ENCODE results near the gene SLC6A3.

The SLC6A3 gene

GRCh38 chr5:1436681-1437080, 8.6 kb downstream of the SLC6A3 start:
- Histone ChIP-seq H3K27ac (ENCODE audit: low read depth, low read length) (no peak overlapping the region), H3K4me3 (ENCODE audit: low read depth in 1 of 2, low read length in 2 of 2) (no peak overlapping the region), H3K27me3 (ENCODE audit: control insufficient read depth in 1 of 2, insufficient read depth in 2 of 2, low read length in 2 of 2) (peaks cover 0 to 8% of the 10 kb centered on the region in 2 donors), H3K9me3 (ENCODE audit: low read length) (no peaks in the 10 kb centered on the region), H3K9ac (ENCODE audit: low read length) (no peak overlapping the region), H3K4me1 (ENCODE audit: insufficient read depth, low read length) (no peaks in the 10 kb centered on the region), H3K36me3 (ENCODE audit: insufficient read depth, low read length) (no peaks in the 10 kb centered on the region)

- Histone ChIP-seq H3K27ac (ENCODE audit: low read depth, low read length) (no peak overlapping the region), H3K9me3 (ENCODE audit: low read length) (no peaks in the 10 kb centered on the region), H3K4me3 (ENCODE audit: low read depth in 1 of 2, low read length in 2 of 2) (no peak overlapping the region), H3K27me3 (ENCODE audit: control insufficient read depth in 1 of 2, insufficient read depth in 2 of 2, low read length in 2 of 2) (peaks cover 0 to 2% of the 10 kb centered on the region in 2 donors), H3K4me1 (ENCODE audit: insufficient read depth, low read length) (no peaks in the 10 kb centered on the region), H3K9ac (ENCODE audit: low read length) (no peak overlapping the region), H3K36me3 (ENCODE audit: insufficient read depth, low read length) (no peaks in the 10 kb centered on the region)
Measured at GRCh38 chr5:1436036-1436435, 9.2 kb downstream of the SLC6A3 start.

GRCh38 chr5:1435369-1435768, 9.9 kb downstream of the SLC6A3 start:
- no peak overlapping the region for H3K27ac ChIP-seq (ENCODE audit: low read depth, low read length)
- H3K4me3 ChIP-seq (ENCODE audit: low read depth in 1 of 2, low read length in 2 of 2) = no peak overlapping the region

DNA sequence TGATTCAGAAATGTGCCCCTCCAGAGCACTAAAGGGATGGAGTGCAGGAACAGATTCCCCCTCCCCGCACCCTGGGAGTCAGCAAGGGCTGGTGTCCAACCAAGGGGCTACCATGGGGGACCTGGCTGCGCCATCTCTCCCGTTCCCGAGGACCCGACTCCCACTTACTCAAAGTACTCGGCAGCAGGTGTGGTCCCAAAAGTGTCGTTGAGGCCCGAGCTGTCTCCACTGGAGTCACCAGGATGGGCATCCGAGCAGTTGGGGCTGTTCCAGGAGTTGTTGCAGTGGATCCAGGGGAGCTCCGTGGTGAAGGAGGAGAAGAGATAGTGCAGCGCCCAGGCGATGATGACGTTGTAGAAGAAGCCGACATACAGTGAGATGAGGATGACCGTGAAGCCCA, 12.9 kb downstream of the SLC6A3 start:
- peaks cover 12% of the 10 kb centered on the region for H3K9me3 ChIP-seq (ENCODE audit: low read length)
- H3K9ac ChIP-seq (ENCODE audit: low read length) = no peak overlapping the region
- H3K4me3 ChIP-seq (ENCODE audit: low read depth in 1 of 2, low read length in 2 of 2) = no peak overlapping the region

More at GRCh38 chr5:1435369-1435768, 9.9 kb downstream of the SLC6A3 start:
- no peaks in the 10 kb centered on the region for H3K4me1 ChIP-seq (ENCODE audit: insufficient read depth, low read length)
- H3K27me3 ChIP-seq (ENCODE audit: control insufficient read depth in 1 of 2, insufficient read depth in 2 of 2, low read length in 2 of 2) = no peaks in the 10 kb centered on the region
- no peaks in the 10 kb centered on the region for H3K9me3 ChIP-seq (ENCODE audit: low read length)
- no peaks in the 10 kb centered on the region for H3K36me3 ChIP-seq (ENCODE audit: insufficient read depth, low read length)
- no peak overlapping the region for H3K9ac ChIP-seq (ENCODE audit: low read length)

DNA sequence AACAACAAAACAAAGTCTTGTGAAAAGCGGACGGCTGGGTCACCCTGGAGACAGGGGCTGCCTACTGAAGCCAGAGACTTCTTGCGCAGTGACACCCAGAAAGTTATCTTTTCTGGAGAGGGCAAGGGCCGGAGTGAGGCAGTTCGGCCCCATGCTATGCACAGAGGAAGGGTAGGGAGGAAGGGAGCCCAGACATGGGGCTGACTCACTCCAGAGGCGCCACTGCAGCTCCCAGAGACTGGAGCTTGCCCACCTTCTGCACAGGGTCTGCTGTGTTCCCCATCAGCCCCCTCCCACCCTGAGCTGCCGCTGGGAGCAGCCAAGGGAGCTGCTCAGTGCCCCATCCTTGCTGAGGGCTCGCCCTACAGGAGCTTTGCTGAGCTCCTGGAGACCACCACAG, 13.3 kb downstream of the SLC6A3 start:
- Histone ChIP-seq H3K9ac (ENCODE audit: low read length) (no peak overlapping the region), H3K9me3 (ENCODE audit: low read length) (peaks cover 12% of the 10 kb centered on the region), H3K4me3 (ENCODE audit: low read depth in 1 of 2, low read length in 2 of 2) (no peak overlapping the region), H3K4me1 (ENCODE audit: insufficient read depth, low read length) (no peaks in the 10 kb centered on the region), H3K27me3 (ENCODE audit: control insufficient read depth in 1 of 2, insufficient read depth in 2 of 2, low read length in 2 of 2) (no peaks in the 10 kb centered on the region), H3K27ac (ENCODE audit: low read depth, low read length) (no peak overlapping the region), H3K36me3 (ENCODE audit: insufficient read depth, low read length) (no peaks in the 10 kb centered on the region)

More for the DNA sequence above, 12.9 kb downstream of the SLC6A3 start:
- Histone ChIP-seq H3K4me1 (ENCODE audit: insufficient read depth, low read length) (no peaks in the 10 kb centered on the region), H3K27ac (ENCODE audit: low read depth, low read length) (no peak overlapping the region), H3K36me3 (ENCODE audit: insufficient read depth, low read length) (no peaks in the 10 kb centered on the region), H3K27me3 (ENCODE audit: control insufficient read depth in 1 of 2, insufficient read depth in 2 of 2, low read length in 2 of 2) (no peaks in the 10 kb centered on the region)

DNA sequence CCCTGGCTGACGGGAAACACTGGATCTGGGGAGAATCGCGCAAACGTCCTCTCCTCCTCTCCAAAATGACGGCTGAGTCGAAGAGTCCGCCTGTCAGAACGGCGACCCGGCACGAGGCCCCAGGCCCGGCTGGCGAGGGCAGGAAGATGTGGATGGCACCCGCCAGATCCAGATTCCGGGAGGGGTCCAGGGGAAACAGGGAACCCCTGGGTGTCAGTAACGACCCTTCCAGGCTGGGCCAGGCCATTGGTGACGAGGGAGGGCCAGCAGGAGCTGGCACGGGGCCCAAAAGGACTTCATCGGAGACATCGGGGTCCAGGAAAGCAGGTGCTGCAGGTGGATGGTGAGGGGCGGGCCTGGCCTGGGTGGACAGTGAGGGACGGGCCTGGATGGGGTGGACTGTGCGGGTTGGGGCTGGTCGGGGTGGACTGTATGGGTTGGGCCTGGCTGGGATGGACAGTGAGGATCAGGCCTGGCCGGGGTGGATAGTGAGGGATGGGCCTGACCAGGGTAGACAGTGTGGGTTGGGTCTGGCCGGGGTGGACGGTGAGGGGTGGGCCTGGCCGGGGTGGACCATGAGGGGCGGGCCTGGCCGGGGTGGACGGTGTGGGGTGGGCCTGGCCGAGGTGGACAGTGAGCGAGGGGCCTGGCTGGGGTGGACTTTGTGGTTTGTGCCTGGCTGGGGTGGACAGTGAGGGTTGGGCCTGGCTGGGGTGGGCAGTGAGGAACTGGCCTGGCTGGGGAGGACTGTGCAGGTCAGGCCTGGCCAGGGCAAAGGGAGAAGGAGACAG, 14.0 kb downstream of the SLC6A3 start:
- H3K9ac ChIP-seq (ENCODE audit: low read length) = no peak overlapping the region
- no peaks in the 10 kb centered on the region for H3K4me1 ChIP-seq (ENCODE audit: insufficient read depth, low read length)
- no peak overlapping the region for H3K27ac ChIP-seq (ENCODE audit: low read depth, low read length)
- no peaks in the 10 kb centered on the region for H3K27me3 ChIP-seq (ENCODE audit: control insufficient read depth in 1 of 2, insufficient read depth in 2 of 2, low read length in 2 of 2)
- no peaks in the 10 kb centered on the region for H3K36me3 ChIP-seq (ENCODE audit: insufficient read depth, low read length)
- H3K4me3 ChIP-seq (ENCODE audit: low read depth in 1 of 2, low read length in 2 of 2) = no peak overlapping the region
- peaks cover 17% of the 10 kb centered on the region for H3K9me3 ChIP-seq (ENCODE audit: low read length)

DNA sequence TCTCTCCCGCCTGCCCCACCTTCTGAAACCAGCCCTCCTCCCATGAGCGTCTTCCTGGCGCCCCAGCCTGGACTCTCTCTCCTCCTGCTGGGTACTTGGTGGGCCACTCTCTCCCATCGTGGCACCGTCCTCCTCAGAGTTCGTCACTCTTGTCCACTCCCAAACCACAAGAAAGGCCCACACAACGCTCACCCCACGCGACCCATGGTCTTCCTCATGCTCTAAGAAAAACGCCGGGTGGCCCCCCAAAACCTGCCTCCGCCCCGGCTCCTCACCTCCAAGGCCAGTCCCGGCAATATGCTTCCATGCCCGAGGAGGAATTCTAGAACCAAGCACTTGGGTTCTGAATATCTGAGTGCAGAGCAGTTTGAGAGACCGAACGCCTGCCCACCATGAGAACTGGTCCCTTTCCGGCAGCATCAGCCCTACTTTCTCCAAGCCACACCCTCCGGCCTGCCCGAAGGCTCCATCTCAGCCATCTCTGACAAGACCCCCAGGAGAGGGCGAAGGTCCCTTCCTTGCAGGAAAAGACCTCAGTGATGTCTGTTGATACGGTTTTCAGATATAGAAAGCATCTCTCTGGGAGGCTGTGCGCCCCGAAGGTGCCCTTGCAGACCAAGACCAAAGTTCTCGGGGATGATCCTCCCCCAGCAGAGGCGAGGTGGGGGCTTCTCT, 15.0 kb downstream of the SLC6A3 start:
- no peaks in the 10 kb centered on the region for H3K4me1 ChIP-seq (ENCODE audit: insufficient read depth, low read length)
- peaks cover 17% of the 10 kb centered on the region for H3K9me3 ChIP-seq (ENCODE audit: low read length)
- H3K4me3 ChIP-seq (ENCODE audit: low read depth in 1 of 2, low read length in 2 of 2) = no peak overlapping the region
- no peak overlapping the region for H3K9ac ChIP-seq (ENCODE audit: low read length)
- no peaks in the 10 kb centered on the region for H3K36me3 ChIP-seq (ENCODE audit: insufficient read depth, low read length)
- H3K27me3 ChIP-seq (ENCODE audit: control insufficient read depth in 1 of 2, insufficient read depth in 2 of 2, low read length in 2 of 2) = no peaks in the 10 kb centered on the region
- no peak overlapping the region for H3K27ac ChIP-seq (ENCODE audit: low read depth, low read length)

DNA sequence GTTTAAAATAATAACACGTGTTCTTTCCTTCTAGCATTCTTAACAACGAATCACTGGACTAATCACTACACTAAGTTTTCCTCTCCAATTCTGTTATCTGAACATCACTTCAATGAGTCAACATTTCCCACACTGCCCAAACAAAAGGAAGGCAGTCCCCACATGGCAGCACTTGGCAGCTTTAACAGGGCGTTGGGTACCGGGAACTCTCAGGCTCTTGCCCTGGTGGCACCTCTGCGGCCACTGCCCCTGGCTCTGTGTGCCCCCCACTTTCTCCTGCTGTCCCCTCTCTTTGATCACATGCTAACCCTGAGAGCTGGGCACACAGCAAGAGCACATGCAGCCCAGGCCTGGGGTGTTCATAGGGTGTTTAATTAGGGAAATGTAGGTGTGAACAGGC, 15.7 kb downstream of the SLC6A3 start:
- Histone ChIP-seq H3K4me1 (ENCODE audit: insufficient read depth, low read length) (no peaks in the 10 kb centered on the region), H3K36me3 (ENCODE audit: insufficient read depth, low read length) (no peaks in the 10 kb centered on the region), H3K27me3 (ENCODE audit: control insufficient read depth in 1 of 2, insufficient read depth in 2 of 2, low read length in 2 of 2) (no peaks in the 10 kb centered on the region), H3K4me3 (ENCODE audit: low read depth in 1 of 2, low read length in 2 of 2) (no peak overlapping the region), H3K9me3 (ENCODE audit: low read length) (peaks cover 17% of the 10 kb centered on the region), H3K27ac (ENCODE audit: low read depth, low read length) (no peak overlapping the region), H3K9ac (ENCODE audit: low read length) (no peak overlapping the region)

GRCh38 chr5:1429066-1429465, 16.2 kb downstream of the SLC6A3 start:
- H3K27ac ChIP-seq (ENCODE audit: low read depth, low read length) = no peak overlapping the region
- H3K9me3 ChIP-seq (ENCODE audit: low read length) = peaks cover 17% of the 10 kb centered on the region
- H3K9ac ChIP-seq (ENCODE audit: low read length) = no peak overlapping the region
- H3K27me3 ChIP-seq (ENCODE audit: control insufficient read depth in 1 of 2, insufficient read depth in 2 of 2, low read length in 2 of 2) = no peaks in the 10 kb centered on the region
- no peak overlapping the region for H3K4me3 ChIP-seq (ENCODE audit: low read depth in 1 of 2, low read length in 2 of 2)
- H3K4me1 ChIP-seq (ENCODE audit: insufficient read depth, low read length) = no peaks in the 10 kb centered on the region
- H3K36me3 ChIP-seq (ENCODE audit: insufficient read depth, low read length) = no peaks in the 10 kb centered on the region

DNA sequence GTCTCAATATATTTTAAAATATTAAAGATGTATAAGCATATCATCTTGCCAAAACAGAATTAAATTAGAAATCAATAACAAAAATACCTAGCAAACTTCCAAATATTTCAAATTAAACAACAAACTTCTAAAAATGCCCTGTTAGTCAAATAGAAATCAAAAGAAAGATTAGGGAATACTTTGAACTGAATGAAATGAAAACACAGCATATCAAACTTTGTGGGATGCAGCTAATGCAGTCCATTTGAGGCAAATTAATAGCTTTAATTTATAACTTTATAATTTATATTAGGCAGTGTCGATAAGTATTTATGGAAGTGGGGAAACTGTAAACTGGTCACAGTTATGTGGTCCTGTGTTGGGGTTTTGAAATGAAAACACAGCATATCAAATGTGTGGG, 17.1 kb downstream of the SLC6A3 start:
- peaks cover 17% of the 10 kb centered on the region for H3K9me3 ChIP-seq (ENCODE audit: low read length)
- no peak overlapping the region for H3K27ac ChIP-seq (ENCODE audit: low read depth, low read length)
- H3K4me1 ChIP-seq (ENCODE audit: insufficient read depth, low read length) = no peaks in the 10 kb centered on the region
- H3K27me3 ChIP-seq (ENCODE audit: control insufficient read depth in 1 of 2, insufficient read depth in 2 of 2, low read length in 2 of 2) = no peaks in the 10 kb centered on the region
- no peaks in the 10 kb centered on the region for H3K36me3 ChIP-seq (ENCODE audit: insufficient read depth, low read length)
- H3K9ac ChIP-seq (ENCODE audit: low read length) = no peak overlapping the region
- no peak overlapping the region for H3K4me3 ChIP-seq (ENCODE audit: low read depth in 1 of 2, low read length in 2 of 2)

GRCh38 chr5:1424716-1425115, 20.5 kb downstream of the SLC6A3 start:
- H3K27ac ChIP-seq (ENCODE audit: low read depth, low read length) = no peak overlapping the region
- no peak overlapping the region for H3K9ac ChIP-seq (ENCODE audit: low read length)
- H3K4me1 ChIP-seq (ENCODE audit: insufficient read depth, low read length) = no peaks in the 10 kb centered on the region
- no peaks in the 10 kb centered on the region for H3K27me3 ChIP-seq (ENCODE audit: control insufficient read depth in 1 of 2, insufficient read depth in 2 of 2, low read length in 2 of 2)
- peaks cover 17% of the 10 kb centered on the region for H3K9me3 ChIP-seq (ENCODE audit: low read length)
- H3K4me3 ChIP-seq (ENCODE audit: low read depth in 1 of 2, low read length in 2 of 2) = no peak overlapping the region
- no peaks in the 10 kb centered on the region for H3K36me3 ChIP-seq (ENCODE audit: insufficient read depth, low read length)
